Measurements from ENCODE around the gene C4BPB. TPM values are rescaled to one million over a fixed set of nuclear protein-coding genes. Genes with fewer than 3 reads are reported as not detected.

Gene C4BPB
- total and polyA plus RNA-seq, 4 donors: 59.7 to 460 (median 401) TPM

- TF ChIP-seq, protein P1, sequence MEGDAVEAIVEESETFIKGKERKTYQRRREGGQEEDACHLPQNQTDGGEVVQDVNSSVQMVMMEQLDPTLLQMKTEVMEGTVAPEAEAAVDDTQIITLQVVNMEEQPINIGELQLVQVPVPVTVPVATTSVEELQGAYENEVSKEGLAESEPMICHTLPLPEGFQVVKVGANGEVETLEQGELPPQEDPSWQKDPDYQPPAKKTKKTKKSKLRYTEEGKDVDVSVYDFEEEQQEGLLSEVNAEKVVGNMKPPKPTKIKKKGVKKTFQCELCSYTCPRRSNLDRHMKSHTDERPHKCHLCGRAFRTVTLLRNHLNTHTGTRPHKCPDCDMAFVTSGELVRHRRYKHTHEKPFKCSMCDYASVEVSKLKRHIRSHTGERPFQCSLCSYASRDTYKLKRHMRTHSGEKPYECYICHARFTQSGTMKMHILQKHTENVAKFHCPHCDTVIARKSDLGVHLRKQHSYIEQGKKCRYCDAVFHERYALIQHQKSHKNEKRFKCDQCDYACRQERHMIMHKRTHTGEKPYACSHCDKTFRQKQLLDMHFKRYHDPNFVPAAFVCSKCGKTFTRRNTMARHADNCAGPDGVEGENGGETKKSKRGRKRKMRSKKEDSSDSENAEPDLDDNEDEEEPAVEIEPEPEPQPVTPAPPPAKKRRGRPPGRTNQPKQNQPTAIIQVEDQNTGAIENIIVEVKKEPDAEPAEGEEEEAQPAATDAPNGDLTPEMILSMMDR (IDR thresholded peaks at IDR 0.05; ENCODE audit: low read depth, low read length, missing input control): no peak
- no peak for TF ChIP-seq FOXA1 (IDR thresholded peaks at IDR 0.05)
- no peak for TF ChIP-seq ATF3 (IDR thresholded peaks at IDR 0.05)
- no peak for TF ChIP-seq SP1 (IDR thresholded peaks at IDR 0.05)
- TF ChIP-seq GABPA (IDR thresholded peaks at IDR 0.05 in 1 of 2, conservative IDR thresholded peaks at IDR 0.05 in 1 of 2): no peak
- no peak for TF ChIP-seq NR2F2 (IDR thresholded peaks at IDR 0.05)
Observed at GRCh38 chr1:207072233-207072632, 16.4 kb upstream of the C4BPB start (continued).

DNA sequence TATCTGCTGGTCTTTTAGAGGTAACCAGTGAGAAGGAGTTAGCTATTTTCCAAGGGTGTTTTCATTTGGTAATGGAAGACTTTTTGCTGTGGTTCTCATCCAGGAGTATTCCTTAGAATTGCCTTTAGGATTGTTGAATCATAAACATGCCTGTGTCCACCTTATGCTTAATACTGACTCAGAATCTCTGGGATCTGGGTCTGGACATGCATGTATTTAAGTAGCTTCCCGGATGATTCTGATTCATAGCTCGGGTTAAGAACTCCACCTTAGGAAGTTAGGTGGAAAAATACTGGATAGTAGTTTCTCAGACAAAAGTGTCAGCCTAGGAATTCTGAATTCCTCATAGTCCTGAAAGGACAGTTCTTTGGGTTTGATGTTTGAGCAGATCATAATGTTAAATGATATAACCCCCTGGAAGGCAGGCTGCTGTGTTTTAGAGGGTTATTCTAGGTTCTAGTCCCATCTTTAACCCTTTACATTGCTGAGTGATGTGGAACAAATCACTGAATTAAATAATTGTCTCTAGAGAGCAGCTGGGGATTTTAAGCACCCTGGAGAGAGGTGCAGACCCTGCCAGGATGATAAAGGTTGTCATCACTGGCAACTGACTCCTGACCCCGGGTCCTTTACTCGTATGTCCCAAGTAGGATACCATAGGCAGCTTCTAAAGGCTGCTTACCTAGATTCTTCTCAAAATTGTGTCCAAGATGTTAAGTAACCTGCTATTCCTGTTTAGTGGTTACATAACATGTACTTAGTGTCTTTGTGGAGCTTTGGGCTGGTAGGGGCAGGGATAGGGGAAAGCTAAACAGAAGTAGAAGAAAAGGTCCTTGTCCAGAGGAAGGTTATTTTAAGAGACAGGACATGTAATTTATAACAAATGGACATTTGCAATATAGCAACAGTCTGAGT lies 14.5 kb upstream of the C4BPB start:
- no peak for DNase-seq (ENCODE audit: low spot score)
- Histone ChIP-seq H3K9me3 (ENCODE audit: control insufficient read depth in 4 of 4, low read length in 3 of 4) (no peaks in the 10 kb centered on the region), H3K4me3 (ENCODE audit: low read depth in 1 of 3, low read length in 3 of 3) (no peak overlapping the region), H3K27me3 (ENCODE audit: control insufficient read depth in 4 of 4, insufficient read depth in 4 of 4, low read length in 3 of 4) (no peaks in the 10 kb centered on the region), H3K27ac (ENCODE audit: low read depth in 1 of 2, low read length in 2 of 2) (no peak overlapping the region), H3K36me3 (ENCODE audit: control insufficient read depth in 4 of 4, insufficient read depth in 3 of 4, low read depth in 1 of 4, low read length in 3 of 4) (peaks cover 0 to 24% (median 7%) of the 10 kb centered on the region in 4 donors), H3K4me1 (ENCODE audit: control insufficient read depth in 4 of 4, insufficient read depth in 4 of 4, low read length in 3 of 4) (peaks cover 2 to 11% (median 3%) of the 10 kb centered on the region in 4 donors), H3K9ac (ENCODE audit: low read depth in 1 of 2, low read length in 2 of 2) (no peak overlapping the region)
- WGBS: 90% methylated on average over 4 of the region's 4 CpGs
- TF ChIP-seq, protein P2, sequence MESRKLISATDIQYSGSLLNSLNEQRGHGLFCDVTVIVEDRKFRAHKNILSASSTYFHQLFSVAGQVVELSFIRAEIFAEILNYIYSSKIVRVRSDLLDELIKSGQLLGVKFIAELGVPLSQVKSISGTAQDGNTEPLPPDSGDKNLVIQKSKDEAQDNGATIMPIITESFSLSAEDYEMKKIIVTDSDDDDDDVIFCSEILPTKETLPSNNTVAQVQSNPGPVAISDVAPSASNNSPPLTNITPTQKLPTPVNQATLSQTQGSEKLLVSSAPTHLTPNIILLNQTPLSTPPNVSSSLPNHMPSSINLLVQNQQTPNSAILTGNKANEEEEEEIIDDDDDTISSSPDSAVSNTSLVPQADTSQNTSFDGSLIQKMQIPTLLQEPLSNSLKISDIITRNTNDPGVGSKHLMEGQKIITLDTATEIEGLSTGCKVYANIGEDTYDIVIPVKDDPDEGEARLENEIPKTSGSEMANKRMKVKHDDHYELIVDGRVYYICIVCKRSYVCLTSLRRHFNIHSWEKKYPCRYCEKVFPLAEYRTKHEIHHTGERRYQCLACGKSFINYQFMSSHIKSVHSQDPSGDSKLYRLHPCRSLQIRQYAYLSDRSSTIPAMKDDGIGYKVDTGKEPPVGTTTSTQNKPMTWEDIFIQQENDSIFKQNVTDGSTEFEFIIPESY (IDR thresholded peaks at IDR 0.05): no peak
- TF ChIP-seq RAD21 (IDR thresholded peaks at IDR 0.05) (no peak), NR2F2 (IDR thresholded peaks at IDR 0.05) (no peak), YY1 (IDR thresholded peaks at IDR 0.05) (no peak), RXRA (IDR thresholded peaks at IDR 0.05) (no peak), TAF1 (conservative IDR thresholded peaks at IDR 0.05) (no peak), HNF4A (conservative IDR thresholded peaks at IDR 0.05) (no peak), ATF3 (IDR thresholded peaks at IDR 0.05) (no peak), FOXA1 (IDR thresholded peaks at IDR 0.05) (no peak), HNF4G (IDR thresholded peaks at IDR 0.05) (no peak), EGR1 (IDR thresholded peaks at IDR 0.05; ENCODE audit: low read depth in 2 of 2) (no peak)
- TF ChIP-seq, protein P3, sequence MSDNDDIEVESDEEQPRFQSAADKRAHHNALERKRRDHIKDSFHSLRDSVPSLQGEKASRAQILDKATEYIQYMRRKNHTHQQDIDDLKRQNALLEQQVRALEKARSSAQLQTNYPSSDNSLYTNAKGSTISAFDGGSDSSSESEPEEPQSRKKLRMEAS (IDR thresholded peaks at IDR 0.05): no peak
- TF ChIP-seq, protein P4, sequence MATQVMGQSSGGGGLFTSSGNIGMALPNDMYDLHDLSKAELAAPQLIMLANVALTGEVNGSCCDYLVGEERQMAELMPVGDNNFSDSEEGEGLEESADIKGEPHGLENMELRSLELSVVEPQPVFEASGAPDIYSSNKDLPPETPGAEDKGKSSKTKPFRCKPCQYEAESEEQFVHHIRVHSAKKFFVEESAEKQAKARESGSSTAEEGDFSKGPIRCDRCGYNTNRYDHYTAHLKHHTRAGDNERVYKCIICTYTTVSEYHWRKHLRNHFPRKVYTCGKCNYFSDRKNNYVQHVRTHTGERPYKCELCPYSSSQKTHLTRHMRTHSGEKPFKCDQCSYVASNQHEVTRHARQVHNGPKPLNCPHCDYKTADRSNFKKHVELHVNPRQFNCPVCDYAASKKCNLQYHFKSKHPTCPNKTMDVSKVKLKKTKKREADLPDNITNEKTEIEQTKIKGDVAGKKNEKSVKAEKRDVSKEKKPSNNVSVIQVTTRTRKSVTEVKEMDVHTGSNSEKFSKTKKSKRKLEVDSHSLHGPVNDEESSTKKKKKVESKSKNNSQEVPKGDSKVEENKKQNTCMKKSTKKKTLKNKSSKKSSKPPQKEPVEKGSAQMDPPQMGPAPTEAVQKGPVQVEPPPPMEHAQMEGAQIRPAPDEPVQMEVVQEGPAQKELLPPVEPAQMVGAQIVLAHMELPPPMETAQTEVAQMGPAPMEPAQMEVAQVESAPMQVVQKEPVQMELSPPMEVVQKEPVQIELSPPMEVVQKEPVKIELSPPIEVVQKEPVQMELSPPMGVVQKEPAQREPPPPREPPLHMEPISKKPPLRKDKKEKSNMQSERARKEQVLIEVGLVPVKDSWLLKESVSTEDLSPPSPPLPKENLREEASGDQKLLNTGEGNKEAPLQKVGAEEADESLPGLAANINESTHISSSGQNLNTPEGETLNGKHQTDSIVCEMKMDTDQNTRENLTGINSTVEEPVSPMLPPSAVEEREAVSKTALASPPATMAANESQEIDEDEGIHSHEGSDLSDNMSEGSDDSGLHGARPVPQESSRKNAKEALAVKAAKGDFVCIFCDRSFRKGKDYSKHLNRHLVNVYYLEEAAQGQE (IDR thresholded peaks at IDR 0.05): no peak
- TF ChIP-seq, protein P1 (IDR thresholded peaks at IDR 0.05; ENCODE audit: low read depth, low read length, missing input control): no peak
